Cardiac muscle cell (in vitro differentiated cells and primary cell): ENCODE results near the gene NEK9. TPM values are rescaled to one million over a fixed set of nuclear protein-coding genes. Genes with fewer than 3 reads are reported as not detected.

ENCODE experiments used
- DNase-seq, 2 donors: peaks; one replicate each; pipeline versions ENCODE4 v3.0.0 to v3.0.0-alpha.2; 2010 to 2017; ENCODE audit warnings: low read depth in 1 of 2, low spot score in 1 of 2
- H3K27ac ChIP-seq: fragments of 200-600 bp; sonication (generic); 2 replicates; pipeline ENCODE4 v1.5.1; 2016
- H3K27me3 ChIP-seq: fragments of 200-600 bp; sonication (generic); 2 replicates; pipeline ENCODE4 v1.6.0; 2016; ENCODE audit warnings: control low read depth
- H3K36me3 ChIP-seq: fragments of 200-600 bp; sonication (generic); 2 replicates; pipeline ENCODE4 v1.5.1; 2016; ENCODE audit warnings: control low read depth
- H3K4me1 ChIP-seq: fragments of 200-600 bp; sonication (generic); 2 replicates; pipeline ENCODE4 v1.8.1; 2017; ENCODE audit warnings: low read depth, mild to moderate bottlenecking, mixed run types
- H3K4me3 ChIP-seq: fragments of 200-600 bp; sonication (generic); 2 replicates; pipeline ENCODE4 v1.5.1; 2016; ENCODE audit warnings: mild to moderate bottlenecking
- H3K9me3 ChIP-seq: fragments of 200-600 bp; sonication (generic); 2 replicates; pipeline ENCODE4 v1.5.1; 2017; ENCODE audit warnings: low read depth, mild to moderate bottlenecking, control low read depth
- polyA plus RNA-seq: library from polyadenylated mRNA; unstranded; fragments of >200 nt; fragmentation: Nextera tagmentation; extraction: Ambion mirVana; gene quantifications from 2 replicates; pipeline ENCODE4 v1.2.1, GENCODE V29; 2016
- total RNA-seq: library from RNA; depleted of rRNA; stranded (reverse); fragments of >200 nt; gene quantifications from 2 replicates; pipeline ENCODE4 v1.2.3, GENCODE V29; 2016
- TF ChIP-seq, protein P1 (sequence below): IDR thresholded peaks from 2 replicates; pipeline ENCODE4 v1.5.1; 2012; ENCODE audit warnings: low read depth, mild to moderate bottlenecking, low read length

Gene NEK9
- total and polyA plus RNA-seq, 2 experiments from 2014 or later, result 62.5 to 124 TPM

- TF ChIP-seq, protein P1, sequence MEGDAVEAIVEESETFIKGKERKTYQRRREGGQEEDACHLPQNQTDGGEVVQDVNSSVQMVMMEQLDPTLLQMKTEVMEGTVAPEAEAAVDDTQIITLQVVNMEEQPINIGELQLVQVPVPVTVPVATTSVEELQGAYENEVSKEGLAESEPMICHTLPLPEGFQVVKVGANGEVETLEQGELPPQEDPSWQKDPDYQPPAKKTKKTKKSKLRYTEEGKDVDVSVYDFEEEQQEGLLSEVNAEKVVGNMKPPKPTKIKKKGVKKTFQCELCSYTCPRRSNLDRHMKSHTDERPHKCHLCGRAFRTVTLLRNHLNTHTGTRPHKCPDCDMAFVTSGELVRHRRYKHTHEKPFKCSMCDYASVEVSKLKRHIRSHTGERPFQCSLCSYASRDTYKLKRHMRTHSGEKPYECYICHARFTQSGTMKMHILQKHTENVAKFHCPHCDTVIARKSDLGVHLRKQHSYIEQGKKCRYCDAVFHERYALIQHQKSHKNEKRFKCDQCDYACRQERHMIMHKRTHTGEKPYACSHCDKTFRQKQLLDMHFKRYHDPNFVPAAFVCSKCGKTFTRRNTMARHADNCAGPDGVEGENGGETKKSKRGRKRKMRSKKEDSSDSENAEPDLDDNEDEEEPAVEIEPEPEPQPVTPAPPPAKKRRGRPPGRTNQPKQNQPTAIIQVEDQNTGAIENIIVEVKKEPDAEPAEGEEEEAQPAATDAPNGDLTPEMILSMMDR, result no peak
- no peak for DNase-seq
- Histone ChIP-seq H3K27ac (no peak overlapping the region), H3K4me3 (no peak overlapping the region), H3K9me3 (no peaks in the 10 kb centered on the region), H3K36me3 (no peaks in the 10 kb centered on the region), H3K4me1 (no peaks in the 10 kb centered on the region), H3K27me3 (no peaks in the 10 kb centered on the region)
Observed at GRCh38 chr14:75162631-75163030, 35.8 kb upstream of the NEK9 start.

DNA sequence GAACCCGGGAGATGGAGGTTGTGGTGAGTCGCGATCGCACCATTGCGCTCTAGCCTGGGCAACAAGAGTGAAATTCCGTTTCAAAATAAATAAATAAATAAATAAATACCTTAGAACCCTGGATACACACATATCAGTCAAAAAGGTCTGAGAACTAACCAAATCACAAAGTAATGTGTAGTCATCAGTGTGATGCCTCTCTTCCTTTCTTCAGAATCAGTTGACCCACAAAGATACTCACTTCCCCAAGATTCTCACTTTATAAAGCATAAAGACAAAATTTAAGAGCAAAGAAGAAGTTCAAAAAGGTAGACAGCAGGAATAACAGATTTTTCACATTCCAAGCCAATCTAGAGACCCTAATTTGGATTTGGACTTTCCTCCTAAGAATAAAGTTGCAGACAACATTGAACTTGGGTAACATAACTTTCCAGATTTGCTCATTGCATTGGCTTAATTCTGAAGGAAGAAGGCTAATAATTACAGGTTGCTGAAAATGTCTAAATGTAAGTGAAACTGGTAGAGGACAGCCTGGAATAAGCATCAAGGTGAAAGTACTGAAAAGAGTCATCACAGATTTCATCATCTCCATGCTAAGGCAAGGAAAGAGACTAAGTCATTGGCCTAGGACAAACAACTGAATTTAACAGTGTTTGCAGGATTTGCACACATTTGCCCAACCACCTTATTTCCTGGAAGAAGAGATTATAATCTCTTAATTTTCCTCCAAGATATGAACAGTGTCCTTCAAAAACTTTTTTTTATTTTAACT lies 32.2 kb upstream of the NEK9 start:
- Histone ChIP-seq H3K4me3 (no peak overlapping the region), H3K36me3 (no peaks in the 10 kb centered on the region), H3K9me3 (no peaks in the 10 kb centered on the region), H3K27me3 (no peaks in the 10 kb centered on the region), H3K27ac (peak overlapping the region; percentile 32), H3K4me1 (no peaks in the 10 kb centered on the region)
- TF ChIP-seq, protein P1, result no peak
- no peak for DNase-seq

GRCh38 chr14:75156901-75157300 lies 30.1 kb upstream of the NEK9 start:
- no peak overlapping the region for H3K4me3 ChIP-seq
- H3K9me3 ChIP-seq, result no peaks in the 10 kb centered on the region
- TF ChIP-seq, protein P1, result no peak
- no peak overlapping the region for H3K27ac ChIP-seq
- no peak for DNase-seq
- no peaks in the 10 kb centered on the region for H3K4me1 ChIP-seq
- H3K27me3 ChIP-seq, result no peaks in the 10 kb centered on the region
- no peaks in the 10 kb centered on the region for H3K36me3 ChIP-seq

- H3K27me3 ChIP-seq, result no peaks in the 10 kb centered on the region
- H3K9me3 ChIP-seq, result no peaks in the 10 kb centered on the region
- H3K36me3 ChIP-seq, result peaks cover 5% of the 10 kb centered on the region
- DNase-seq, result no peak
- H3K27ac ChIP-seq, result no peak overlapping the region
- TF ChIP-seq, protein P1, result no peak
- no peak overlapping the region for H3K4me3 ChIP-seq
- no peaks in the 10 kb centered on the region for H3K4me1 ChIP-seq
Observed at GRCh38 chr14:75156111-75156510, 29.3 kb upstream of the NEK9 start.

- no peak for DNase-seq
- TF ChIP-seq, protein P1, result no peak
- no peak overlapping the region for H3K27ac ChIP-seq
Observed at GRCh38 chr14:75155169-75155568, 28.3 kb upstream of the NEK9 start.

More at GRCh38 chr14:75155169-75155568, 28.3 kb upstream of the NEK9 start:
- Histone ChIP-seq H3K36me3 (peaks cover 5% of the 10 kb centered on the region), H3K4me3 (no peak overlapping the region), H3K27me3 (no peaks in the 10 kb centered on the region), H3K4me1 (no peaks in the 10 kb centered on the region), H3K9me3 (no peaks in the 10 kb centered on the region)
